ENCODE measurements around the gene GALNT6.
A peak's percentile ranks its signal among the peaks of the same experiment; 100 is the strongest.

Gene GALNT6

GRCh38 chr12:51381226-51382079, 9.8 kb downstream of the GALNT6 start:
- DNase-seq (ENCODE audit: low spot score): no peak

GRCh38 chr12:51379571-51379970, 11.6 kb downstream of the GALNT6 start:
- no peak for DNase-seq (ENCODE audit: low spot score)

GRCh38 chr12:51378749-51379148, 12.5 kb downstream of the GALNT6 start:
- no peak for DNase-seq (ENCODE audit: low spot score)

GRCh38 chr12:51377099-51377984, 13.9 kb downstream of the GALNT6 start:
- no peak for DNase-seq (ENCODE audit: low spot score)

- no peak for DNase-seq (ENCODE audit: low spot score)
Observed at GRCh38 chr12:51374856-51375255, 16.4 kb downstream of the GALNT6 start.

- DNase-seq (ENCODE audit: low spot score): no peak
Observed at GRCh38 chr12:51374361-51374760, 16.8 kb downstream of the GALNT6 start.

GRCh38 chr12:51373187-51373586, 18.0 kb downstream of the GALNT6 start:
- no peak for DNase-seq (ENCODE audit: low spot score)

- DNase-seq (ENCODE audit: low spot score): no peak
Observed at GRCh38 chr12:51372021-51372420, 19.2 kb downstream of the GALNT6 start.

- peak; percentile 99 for DNase-seq (ENCODE audit: low spot score)
Observed at GRCh38 chr12:51371295-51371953, 19.8 kb downstream of the GALNT6 start.

GRCh38 chr12:51370667-51371066, 20.5 kb downstream of the GALNT6 start:
- DNase-seq (ENCODE audit: low spot score): no peak

- DNase-seq (ENCODE audit: low spot score): no peak
Observed at GRCh38 chr12:51369581-51369980, 21.6 kb downstream of the GALNT6 start.

GRCh38 chr12:51368640-51369517, 22.3 kb downstream of the GALNT6 start:
- peak; percentile 81 for DNase-seq (ENCODE audit: low spot score)

- DNase-seq (ENCODE audit: low spot score): no peak
Observed at GRCh38 chr12:51365276-51365675, 25.9 kb downstream of the GALNT6 start.

GRCh38 chr12:51364001-51364400, 27.2 kb downstream of the GALNT6 start:
- no peak for DNase-seq (ENCODE audit: low spot score)

- no peak for DNase-seq (ENCODE audit: low spot score)
Observed at GRCh38 chr12:51362747-51363342, 28.4 kb downstream of the GALNT6 start.

GRCh38 chr12:51362307-51362706, 28.9 kb downstream of the GALNT6 start:
- DNase-seq (ENCODE audit: low spot score): no peak

- DNase-seq (ENCODE audit: low spot score): no peak
Observed at GRCh38 chr12:51361161-51362016, 29.8 kb downstream of the GALNT6 start.

GRCh38 chr12:51360315-51360714, 30.9 kb downstream of the GALNT6 start:
- no peak for DNase-seq (ENCODE audit: low spot score)

GRCh38 chr12:51359851-51360250, 31.4 kb downstream of the GALNT6 start:
- DNase-seq (ENCODE audit: low spot score): no peak

- DNase-seq (ENCODE audit: low spot score): no peak
Observed at GRCh38 chr12:51358496-51358895, 32.7 kb downstream of the GALNT6 start.
